ENCODE results near the gene MADD. TPM values are rescaled to one million over a fixed set of nuclear protein-coding genes. Genes with fewer than 3 reads are reported as not detected.

Gene MADD
- total RNA-seq, 1 donor from 2014 or later: 20.2 TPM

- no peak overlapping the region for H3K4me3 ChIP-seq (ENCODE audit: low read depth, low read length)
- DNase-seq (ENCODE audit: low read depth): no peak
- H3K27me3 ChIP-seq (ENCODE audit: control insufficient read depth, insufficient read depth, low read length): no peaks in the 10 kb centered on the region
- no peak for TF ChIP-seq CTCF (IDR thresholded peaks at IDR 0.05; ENCODE audit: insufficient read depth, low read length, poor library complexity, severe bottlenecking)
- peaks cover 2% of the 10 kb centered on the region for H3K36me3 ChIP-seq (ENCODE audit: control insufficient read depth, insufficient read depth, low read length)
Measured at GRCh38 chr11:47325271-47326041, 55.5 kb downstream of the MADD start.

- DNase-seq (ENCODE audit: low read depth): no peak
- H3K27me3 ChIP-seq (ENCODE audit: control insufficient read depth, insufficient read depth, low read length): no peaks in the 10 kb centered on the region
- no peak overlapping the region for H3K4me3 ChIP-seq (ENCODE audit: low read depth, low read length)
- peaks cover 2% of the 10 kb centered on the region for H3K36me3 ChIP-seq (ENCODE audit: control insufficient read depth, insufficient read depth, low read length)
- TF ChIP-seq CTCF (IDR thresholded peaks at IDR 0.05; ENCODE audit: insufficient read depth, low read length, poor library complexity, severe bottlenecking): no peak
Measured at GRCh38 chr11:47326198-47326597, 56.3 kb downstream of the MADD start.

GRCh38 chr11:47327025-47327424 is 57.1 kb downstream of the MADD start:
- no peak overlapping the region for H3K4me3 ChIP-seq (ENCODE audit: low read depth, low read length)
- H3K27me3 ChIP-seq (ENCODE audit: control insufficient read depth, insufficient read depth, low read length): no peaks in the 10 kb centered on the region
- DNase-seq (ENCODE audit: low read depth): no peak
- no peak for TF ChIP-seq CTCF (IDR thresholded peaks at IDR 0.05; ENCODE audit: insufficient read depth, low read length, poor library complexity, severe bottlenecking)
- H3K36me3 ChIP-seq (ENCODE audit: control insufficient read depth, insufficient read depth, low read length): peaks cover 2% of the 10 kb centered on the region

GRCh38 chr11:47327949-47328348 is 58.0 kb downstream of the MADD start:
- no peaks in the 10 kb centered on the region for H3K27me3 ChIP-seq (ENCODE audit: control insufficient read depth, insufficient read depth, low read length)
- peaks cover 2% of the 10 kb centered on the region for H3K36me3 ChIP-seq (ENCODE audit: control insufficient read depth, insufficient read depth, low read length)
- no peak overlapping the region for H3K4me3 ChIP-seq (ENCODE audit: low read depth, low read length)
- no peak for TF ChIP-seq CTCF (IDR thresholded peaks at IDR 0.05; ENCODE audit: insufficient read depth, low read length, poor library complexity, severe bottlenecking)
- no peak for DNase-seq (ENCODE audit: low read depth)

- Histone ChIP-seq H3K4me3 (ENCODE audit: low read depth, low read length) (no peak overlapping the region), H3K36me3 (ENCODE audit: control insufficient read depth, insufficient read depth, low read length) (peaks cover 2% of the 10 kb centered on the region), H3K27me3 (ENCODE audit: control insufficient read depth, insufficient read depth, low read length) (no peaks in the 10 kb centered on the region)
- no peak for DNase-seq (ENCODE audit: low read depth)
- TF ChIP-seq CTCF (IDR thresholded peaks at IDR 0.05; ENCODE audit: insufficient read depth, low read length, poor library complexity, severe bottlenecking): no peak
Measured at GRCh38 chr11:47328449-47329390, 58.8 kb downstream of the MADD start.

All from kidney epithelial cell (primary cell).